SK-N-SH treated with all-trans-retinoic acid at 6 μM for 48 hours (cell line): ENCODE data around the gene RBMS3.

Source experiments
- BACH2 ChIP-seq: fragments of 250-450 bp; sonication (Bioruptor Pico); IDR thresholded peaks from 2 replicates; pipeline ENCODE4 v1.9.0; 2021; ENCODE audit warnings: mild to moderate bottlenecking, borderline replicate concordance
- CSDC2 ChIP-seq: fragments of 250-450 bp; sonication (Bioruptor Pico); IDR thresholded peaks from 2 replicates; pipeline ENCODE4 v1.5.0; 2020; ENCODE audit warnings: mild to moderate bottlenecking, moderate library complexity
- ISL1 ChIP-seq: fragments of 250-450 bp; sonication (Bioruptor Pico); IDR thresholded peaks from 2 replicates; pipeline ENCODE4 v2.1.2; 2022; ENCODE audit warnings: mild to moderate bottlenecking, moderate library complexity
- ZNF565 ChIP-seq: fragments of 450-650 bp; formaldehyde crosslinking; conservative IDR thresholded peaks from 2 replicates; pipeline ENCODE4 v1.5.0; 2020; ENCODE audit warnings: low read depth, mild to moderate bottlenecking, moderate library complexity
- ZNF70 ChIP-seq: fragments of 450-650 bp; formaldehyde crosslinking; IDR thresholded peaks from 2 replicates; pipeline ENCODE4 v1.5.0; 2020; ENCODE audit warnings: mild to moderate bottlenecking, moderate library complexity

DNA sequence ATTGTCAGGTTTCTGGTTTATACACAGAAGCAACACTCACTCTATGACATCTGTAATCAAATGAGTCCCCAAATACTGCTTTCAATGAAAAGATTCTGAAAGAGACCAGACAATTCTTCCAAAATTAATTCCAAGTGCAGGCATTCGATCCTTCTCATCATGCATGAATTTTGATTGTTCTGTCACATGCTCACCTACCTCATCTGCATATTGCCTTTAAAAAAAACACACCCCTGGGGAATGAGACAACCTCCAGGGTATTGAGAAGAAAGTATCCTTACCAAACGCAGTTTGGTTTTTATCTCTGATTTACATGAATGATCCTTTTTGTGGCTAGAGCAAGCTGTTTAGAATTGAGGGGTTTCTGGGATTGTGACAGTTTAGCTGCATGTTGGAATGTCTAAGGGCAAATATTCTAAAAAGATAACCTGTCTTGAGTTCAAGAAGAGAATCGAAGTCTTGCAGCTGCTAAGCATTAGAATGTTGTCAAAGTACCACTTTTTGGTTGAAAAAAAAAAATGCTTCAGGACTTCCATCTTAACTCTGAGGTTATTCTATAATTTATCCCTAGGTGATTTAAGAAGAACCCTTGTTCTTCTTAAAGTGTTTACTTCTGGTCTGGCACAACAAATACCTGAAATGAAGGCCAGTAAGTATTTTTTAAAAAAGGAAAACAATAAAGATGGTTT lies 653.1 kb downstream of the RBMS3 start:
- TF ChIP-seq ZNF70 (CRISPR knock-in tag) (no peak), CSDC2 (CRISPR knock-in tag) (no peak), BACH2 (CRISPR knock-in tag) (no peak), ISL1 (CRISPR knock-in tag) (no peak), ZNF565 (CRISPR knock-in tag) (no peak)
